Gastroesophageal sphincter (tissue), 4 donors: ENCODE results near the gene MKI67. TPM values are rescaled to one million over a fixed set of nuclear protein-coding genes. Genes with fewer than 3 reads are reported as not detected.

Experiments
- ATAC-seq: fragments of 150-250 bp; one replicate; pipeline ENCODE4 v1.9.1; 2016; ENCODE audit warnings: mild to moderate bottlenecking, moderate library complexity
- H3K27ac ChIP-seq, 4 donors: fragments of 200-600 bp; sonication (generic) in 3 of 4; 1 replicate in 3 of 4; 2 replicates in 1 of 4; pipeline ENCODE4 v1.5.1; 2016 to 2019
- H3K27me3 ChIP-seq: fragments of 200-600 bp; sonication (generic); one replicate; pipeline ENCODE4 v1.5.1; 2019
- H3K36me3 ChIP-seq, 2 donors: fragments of 200-600 bp; sonication (generic); one replicate each; pipeline ENCODE4 v1.5.1; 2019; ENCODE audit warnings: control low read depth in 1 of 2
- H3K4me1 ChIP-seq, 3 donors: fragments of 200-600 bp; sonication (generic); 1 replicate in 2 of 3; 2 replicates in 1 of 3; pipeline ENCODE4 v1.5.1; 2016 to 2019; ENCODE audit warnings: control low read depth in 2 of 3
- H3K4me3 ChIP-seq, 2 donors: fragments of 200-600 bp; sonication (generic); one replicate each; pipeline ENCODE4 v1.5.1; 2019; ENCODE audit warnings: mild to moderate bottlenecking in 1 of 2, moderate library complexity in 1 of 2
- H3K9me3 ChIP-seq, 3 donors: fragments of 200-600 bp; sonication (generic); one replicate each; pipeline ENCODE4 v1.5.1; 2017 to 2019; ENCODE audit warnings: control low read depth in 2 of 3
- EP300 ChIP-seq: sonication (generic); formaldehyde crosslinking; IDR thresholded peaks from one replicate; pipeline ENCODE4 v1.6.1; 2017; ENCODE audit warnings: antibody characterized with exemption, mild to moderate bottlenecking
- POLR2A ChIP-seq, 2 donors: fragments of 450-650 bp; IDR thresholded peaks; one replicate each; pipeline ENCODE4 v1.6.1; 2017; ENCODE audit warnings: antibody characterized with exemption in 2 of 2, mild to moderate bottlenecking in 2 of 2, moderate library complexity in 1 of 2
- POLR2AphosphoS5 ChIP-seq: sonication (generic); formaldehyde crosslinking; IDR thresholded peaks from one replicate; pipeline ENCODE4 v1.6.1; 2017; ENCODE audit warnings: antibody characterized with exemption
- WGBS, 2 donors: methylation state at CpG; one replicate each; pipeline ENCODE4 v1.1.5; 2018; ENCODE audit warnings: low coverage in 1 of 2; 5-methylcytosine and 5-hydroxymethylcytosine counted together
- total RNA-seq, 4 donors: library from RNA; depleted of rRNA; stranded (reverse); fragments of >200 nt; gene quantifications; one replicate each; pipeline ENCODE4 v1.1.0, GENCODE V29; 2016
- TF ChIP-seq, protein P1 (sequence below), 4 experiments: fragments of 200-600 bp in 2 of 4; fragments of 450-650 bp in 2 of 4; sonication (generic) in 1 of 4; IDR thresholded peaks; one replicate each; pipeline ENCODE4 v1.5.1; 2017 to 2019; ENCODE audit warnings: antibody characterized with exemption in 4 of 4, mild to moderate bottlenecking in 2 of 4, moderate library complexity in 2 of 4

The MKI67 gene
- total RNA-seq, 4 donors from 2014 or later = 0.31 to 1.9 (median 0.70) TPM

DNA sequence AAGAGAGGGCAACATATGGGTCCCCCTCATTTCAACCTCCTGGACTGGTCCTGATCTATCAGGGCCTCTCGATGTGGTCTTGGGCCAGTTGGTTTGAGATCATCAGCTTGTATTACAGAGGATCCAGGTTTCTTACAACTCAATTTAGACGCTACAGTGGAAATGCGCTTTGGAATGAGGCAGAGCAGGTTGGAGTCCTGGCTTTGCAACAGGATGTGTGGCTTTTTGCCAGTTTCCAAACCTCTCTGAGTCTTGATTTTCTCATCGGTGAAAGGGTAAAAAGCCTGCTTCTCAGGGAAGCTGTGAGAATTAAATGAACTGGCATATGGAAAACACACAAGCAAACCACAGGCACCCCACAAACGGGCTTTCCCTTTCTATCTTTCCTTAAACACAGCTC lies 37.5 kb upstream of the MKI67 start:
- 50 to 73% methylated on average over 1 to 4 of the region's 5 CpGs for WGBS, 2 donors
- no peak for ATAC-seq
- H3K4me3 ChIP-seq = no peak overlapping the region
- no peak for TF ChIP-seq POLR2AphosphoS5
- TF ChIP-seq POLR2A (IDR thresholded peaks at IDR 0.05) = no peak
- no peak for TF ChIP-seq EP300
- TF ChIP-seq, protein P1, sequence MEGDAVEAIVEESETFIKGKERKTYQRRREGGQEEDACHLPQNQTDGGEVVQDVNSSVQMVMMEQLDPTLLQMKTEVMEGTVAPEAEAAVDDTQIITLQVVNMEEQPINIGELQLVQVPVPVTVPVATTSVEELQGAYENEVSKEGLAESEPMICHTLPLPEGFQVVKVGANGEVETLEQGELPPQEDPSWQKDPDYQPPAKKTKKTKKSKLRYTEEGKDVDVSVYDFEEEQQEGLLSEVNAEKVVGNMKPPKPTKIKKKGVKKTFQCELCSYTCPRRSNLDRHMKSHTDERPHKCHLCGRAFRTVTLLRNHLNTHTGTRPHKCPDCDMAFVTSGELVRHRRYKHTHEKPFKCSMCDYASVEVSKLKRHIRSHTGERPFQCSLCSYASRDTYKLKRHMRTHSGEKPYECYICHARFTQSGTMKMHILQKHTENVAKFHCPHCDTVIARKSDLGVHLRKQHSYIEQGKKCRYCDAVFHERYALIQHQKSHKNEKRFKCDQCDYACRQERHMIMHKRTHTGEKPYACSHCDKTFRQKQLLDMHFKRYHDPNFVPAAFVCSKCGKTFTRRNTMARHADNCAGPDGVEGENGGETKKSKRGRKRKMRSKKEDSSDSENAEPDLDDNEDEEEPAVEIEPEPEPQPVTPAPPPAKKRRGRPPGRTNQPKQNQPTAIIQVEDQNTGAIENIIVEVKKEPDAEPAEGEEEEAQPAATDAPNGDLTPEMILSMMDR (IDR thresholded peaks at IDR 0.05) = no peak
- no peak overlapping the region for H3K27ac ChIP-seq
- no peaks in the 10 kb centered on the region for H3K9me3 ChIP-seq
- no peaks in the 10 kb centered on the region for H3K36me3 ChIP-seq
- no peaks in the 10 kb centered on the region for H3K4me1 ChIP-seq
- H3K27me3 ChIP-seq = peaks cover 45% of the 10 kb centered on the region

DNA sequence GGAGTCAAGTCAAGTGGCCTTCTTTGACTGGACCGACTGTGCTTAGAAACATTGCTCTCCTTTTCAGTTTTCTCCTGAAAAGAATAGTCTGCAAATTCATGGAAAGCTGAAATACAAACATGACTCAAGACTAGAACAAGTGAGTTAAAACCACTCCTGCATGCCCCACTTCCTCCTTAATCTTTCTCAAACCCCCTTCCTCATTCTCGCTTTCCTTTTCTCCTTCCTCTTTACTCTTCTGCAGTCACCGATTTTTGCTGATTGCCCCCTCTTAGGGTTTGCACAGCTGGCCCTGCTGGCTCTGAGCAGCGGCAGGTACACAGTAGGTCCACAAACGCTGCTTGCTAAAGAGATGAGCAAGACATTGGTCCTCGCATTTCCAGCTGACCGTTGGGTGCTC lies 34.8 kb upstream of the MKI67 start:
- WGBS, 2 donors = 73 to 86% methylated on average over 3 to 5 of the region's 7 CpGs
- H3K9me3 ChIP-seq = no peaks in the 10 kb centered on the region
- ATAC-seq = no peak
- H3K4me1 ChIP-seq = no peaks in the 10 kb centered on the region
- TF ChIP-seq POLR2AphosphoS5 = no peak
- TF ChIP-seq, protein P1 (IDR thresholded peaks at IDR 0.05) = no peak
- no peak for TF ChIP-seq EP300
- TF ChIP-seq POLR2A (IDR thresholded peaks at IDR 0.05) = no peak
- H3K27ac ChIP-seq = no peak overlapping the region
- peaks cover 36% of the 10 kb centered on the region for H3K27me3 ChIP-seq
- no peaks in the 10 kb centered on the region for H3K36me3 ChIP-seq
- H3K4me3 ChIP-seq = no peak overlapping the region

DNA sequence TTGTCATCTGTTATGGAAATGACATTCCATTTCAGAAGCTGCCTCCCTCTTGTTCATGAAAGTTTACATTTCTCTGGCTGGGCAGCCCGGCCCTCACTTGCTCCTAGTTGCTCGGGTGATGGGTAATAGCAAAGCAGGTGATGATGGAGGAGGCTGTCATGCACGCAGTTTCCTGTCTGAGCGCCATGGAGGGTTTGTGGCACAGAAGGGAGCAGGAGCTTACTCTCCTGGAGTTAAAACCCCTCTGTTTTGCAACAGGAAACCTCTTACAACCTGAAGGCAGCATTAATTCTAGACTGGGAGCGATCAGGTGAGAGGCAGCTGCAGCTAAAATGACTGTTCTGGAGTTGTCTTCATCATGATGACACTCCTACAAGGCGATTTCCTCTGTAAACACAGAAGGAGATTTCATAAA lies 34.1 kb upstream of the MKI67 start:
- 40% methylated on average over 1 of the region's 6 CpGs; no CpG with 5 or more reads in 1 of the 2 donors for whole genome bisulfite sequencing, 2 donors
- Histone ChIP-seq H3K27me3 (peaks cover 37% of the 10 kb centered on the region), H3K4me1 (no peaks in the 10 kb centered on the region), H3K27ac (no peak overlapping the region), H3K4me3 (no peak overlapping the region), H3K36me3 (no peaks in the 10 kb centered on the region), H3K9me3 (no peaks in the 10 kb centered on the region)
- no peak for ATAC-seq
- TF ChIP-seq EP300 (no peak), POLR2AphosphoS5 (no peak), POLR2A (IDR thresholded peaks at IDR 0.05) (no peak)
- TF ChIP-seq, protein P1 (IDR thresholded peaks at IDR 0.05) = no peak

DNA sequence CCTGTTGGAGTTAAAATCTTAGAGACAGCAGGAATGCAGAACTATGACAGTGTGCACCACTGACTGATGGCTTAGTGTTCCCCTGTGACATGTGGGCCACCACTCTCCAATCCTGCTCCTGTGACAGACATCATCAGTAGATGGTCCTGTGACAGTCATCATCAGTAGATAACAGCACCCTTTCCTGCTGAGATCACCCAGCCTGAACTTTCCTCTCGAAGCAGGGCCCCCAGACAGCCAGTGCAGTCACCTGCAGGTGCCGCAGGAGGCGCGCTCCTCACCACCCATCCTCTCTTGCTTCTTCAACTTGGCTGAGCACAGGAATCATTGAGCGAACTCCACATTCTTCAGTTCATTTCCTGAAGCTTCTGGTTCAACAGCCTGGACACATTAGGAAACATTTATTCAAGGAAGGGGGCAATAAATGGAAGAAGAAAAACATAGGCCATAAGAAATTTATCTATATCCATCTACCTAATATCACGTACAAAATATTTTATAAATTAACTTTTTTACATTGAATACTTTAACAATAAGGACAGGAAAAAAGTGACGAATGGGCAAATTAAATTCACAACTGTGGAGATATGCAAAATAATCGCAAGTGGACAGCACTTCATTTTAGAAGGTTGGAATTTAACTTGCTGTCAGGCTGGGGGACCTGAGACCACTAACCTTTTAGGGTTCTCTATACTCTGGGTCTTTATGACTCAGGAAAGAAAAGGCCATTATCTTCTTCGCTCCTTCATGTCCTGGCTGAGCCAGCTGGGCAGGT lies 32.0 kb upstream of the MKI67 start:
- H3K4me1 ChIP-seq = no peaks in the 10 kb centered on the region
- H3K27me3 ChIP-seq = peaks cover 44% of the 10 kb centered on the region
- ATAC-seq = no peak
- TF ChIP-seq, protein P1 (IDR thresholded peaks at IDR 0.05) = no peak
- TF ChIP-seq EP300 (no peak), POLR2AphosphoS5 (no peak), POLR2A (IDR thresholded peaks at IDR 0.05) (no peak)
- WGBS, 2 donors = 87 to 90% methylated on average over 5 to 9 of the region's 9 CpGs
- no peaks in the 10 kb centered on the region for H3K9me3 ChIP-seq
- no peak overlapping the region for H3K4me3 ChIP-seq
- H3K36me3 ChIP-seq = no peaks in the 10 kb centered on the region
- no peak overlapping the region for H3K27ac ChIP-seq
